Peyer's patch (tissue), 4 donors: ENCODE results near the gene RBM20.

Source experiments
- POLR2A ChIP-seq, 2 donors: fragments of 450-650 bp; IDR thresholded peaks; one replicate each; pipeline ENCODE4 v1.5.1; 2017; ENCODE audit warnings: antibody characterized with exemption in 2 of 2, mild to moderate bottlenecking in 2 of 2, moderate library complexity in 2 of 2
- TF ChIP-seq, protein P1 (sequence below), 6 experiments: fragments of 450-650 bp in 4 of 6; fragments of 200-600 bp in 2 of 6; sonication (generic) in 1 of 6; IDR thresholded peaks; one replicate each; pipeline ENCODE4 v1.5.1; 2017 to 2019; ENCODE audit warnings: antibody characterized with exemption in 6 of 6, mild to moderate bottlenecking in 3 of 6, moderate library complexity in 1 of 6

DNA sequence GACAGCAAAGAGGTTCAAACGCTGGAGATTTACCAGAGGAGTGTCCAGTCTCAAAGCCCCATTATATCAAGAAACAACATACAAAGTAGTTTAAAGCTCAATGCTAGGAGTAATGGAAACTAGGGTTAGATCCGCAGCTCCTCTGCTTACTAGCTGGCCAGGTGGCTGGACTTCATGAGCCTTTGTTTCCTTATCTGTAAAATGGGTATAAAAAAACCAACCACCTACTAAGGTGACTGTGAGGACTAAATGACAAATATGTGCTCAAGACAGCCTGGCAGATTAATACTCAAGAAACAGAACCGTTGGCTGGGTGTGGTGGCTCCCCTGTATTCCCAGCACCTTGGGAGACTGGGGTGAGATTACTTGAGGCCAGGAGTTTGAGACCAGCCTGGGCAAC is 5.8 kb upstream of the RBM20 start:
- TF ChIP-seq, protein P1, sequence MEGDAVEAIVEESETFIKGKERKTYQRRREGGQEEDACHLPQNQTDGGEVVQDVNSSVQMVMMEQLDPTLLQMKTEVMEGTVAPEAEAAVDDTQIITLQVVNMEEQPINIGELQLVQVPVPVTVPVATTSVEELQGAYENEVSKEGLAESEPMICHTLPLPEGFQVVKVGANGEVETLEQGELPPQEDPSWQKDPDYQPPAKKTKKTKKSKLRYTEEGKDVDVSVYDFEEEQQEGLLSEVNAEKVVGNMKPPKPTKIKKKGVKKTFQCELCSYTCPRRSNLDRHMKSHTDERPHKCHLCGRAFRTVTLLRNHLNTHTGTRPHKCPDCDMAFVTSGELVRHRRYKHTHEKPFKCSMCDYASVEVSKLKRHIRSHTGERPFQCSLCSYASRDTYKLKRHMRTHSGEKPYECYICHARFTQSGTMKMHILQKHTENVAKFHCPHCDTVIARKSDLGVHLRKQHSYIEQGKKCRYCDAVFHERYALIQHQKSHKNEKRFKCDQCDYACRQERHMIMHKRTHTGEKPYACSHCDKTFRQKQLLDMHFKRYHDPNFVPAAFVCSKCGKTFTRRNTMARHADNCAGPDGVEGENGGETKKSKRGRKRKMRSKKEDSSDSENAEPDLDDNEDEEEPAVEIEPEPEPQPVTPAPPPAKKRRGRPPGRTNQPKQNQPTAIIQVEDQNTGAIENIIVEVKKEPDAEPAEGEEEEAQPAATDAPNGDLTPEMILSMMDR (IDR thresholded peaks at IDR 0.05): no peak
- TF ChIP-seq POLR2A (IDR thresholded peaks at IDR 0.05): no peak
